ENCODE results near the gene HS3ST6.

GRCh38 chr16:1960665-1961630 is 42.7 kb upstream of the HS3ST6 start:
- TF ChIP-seq POLR2A (IDR thresholded peaks at IDR 0.05) (no peak), CTCF (IDR thresholded peaks at IDR 0.05) (no peak)

Data from thyroid gland (tissue), 4 donors.